Hepatocyte (in vitro differentiated cells): ENCODE measurements around the gene FNDC7. TPM values are rescaled to one million over a fixed set of nuclear protein-coding genes. Genes with fewer than 3 reads are reported as not detected.

Source experiments
- DNase-seq: peaks from one replicate; pipeline ENCODE4 v3.0.0-alpha.2; 2016; ENCODE audit warnings: low spot score
- H2AFZ ChIP-seq: fragments of 200-600 bp; sonication (generic); 2 replicates; pipeline ENCODE4 v1.6.0; 2016; ENCODE audit warnings: antibody characterized with exemption, mild to moderate bottlenecking
- H3K27ac ChIP-seq: fragments of 200-600 bp; sonication (generic); 2 replicates; pipeline ENCODE4 v1.5.1; 2016; ENCODE audit warnings: mild to moderate bottlenecking
- H3K27me3 ChIP-seq: fragments of 200-600 bp; sonication (generic); 2 replicates; pipeline ENCODE4 v1.6.1; 2016
- H3K36me3 ChIP-seq: fragments of 200-600 bp; sonication (generic); replicated peaks from 2 replicates; pipeline ENCODE4 v1.5.1; 2016; ENCODE audit warnings: low read depth; ENCODE audit not compliant: insufficient read depth
- H3K4me1 ChIP-seq: fragments of 200-600 bp; sonication (generic); 2 replicates; pipeline ENCODE4 v1.5.1; 2016; ENCODE audit warnings: mild to moderate bottlenecking, moderate library complexity; ENCODE audit not compliant: insufficient read depth
- H3K4me2 ChIP-seq: fragments of 200-600 bp; sonication (generic); 2 replicates; pipeline ENCODE4 v1.6.0; 2016
- H3K4me3 ChIP-seq: fragments of 200-600 bp; sonication (generic); 2 replicates; pipeline ENCODE4 v1.5.1; 2016; ENCODE audit warnings: mild to moderate bottlenecking
- H3K79me2 ChIP-seq: fragments of 200-600 bp; sonication (generic); 2 replicates; pipeline ENCODE4 v1.6.0; 2017; ENCODE audit warnings: mild to moderate bottlenecking
- H3K9me2 ChIP-seq: fragments of 200-600 bp; sonication (generic); replicated peaks from 2 replicates; pipeline ENCODE4 v1.6.0; 2017; ENCODE audit warnings: mild to moderate bottlenecking; ENCODE audit not compliant: insufficient read depth
- H3K9me3 ChIP-seq: fragments of 200-600 bp; sonication (generic); 2 replicates; pipeline ENCODE4 v1.5.1; 2016; ENCODE audit warnings: low read depth, mild to moderate bottlenecking
- H4K20me1 ChIP-seq: fragments of 200-600 bp; sonication (generic); 2 replicates; pipeline ENCODE4 v1.6.0; 2016; ENCODE audit warnings: mild to moderate bottlenecking; ENCODE audit not compliant: insufficient read depth, poor library complexity, severe bottlenecking
- CTCF ChIP-seq: fragments of 200-600 bp; sonication (generic); IDR thresholded peaks from 2 replicates; pipeline ENCODE4 v1.5.1; 2016; ENCODE audit warnings: antibody characterized with exemption, mild to moderate bottlenecking; ENCODE audit not compliant: poor library complexity
- EZH2 ChIP-seq: fragments of 200-600 bp; sonication (generic); IDR thresholded peaks from 2 replicates; pipeline ENCODE4 v1.6.1; 2016; ENCODE audit warnings: antibody characterized with exemption, mild to moderate bottlenecking, borderline replicate concordance
- EZH2phosphoT487 ChIP-seq: fragments of 200-600 bp; sonication (generic); IDR thresholded peaks from one replicate; pipeline ENCODE4 v1.6.1; 2018; ENCODE audit warnings: antibody characterized with exemption, mild to moderate bottlenecking, low read depth, moderate library complexity; ENCODE audit not compliant: unreplicated experiment, severe bottlenecking
- WGBS: methylation state at CpG from one replicate; pipeline ENCODE4 v1.1.6; 2016; ENCODE audit warnings: low lambda C conversion rate; ENCODE audit errors: missing lambda C conversion rate; 5-methylcytosine and 5-hydroxymethylcytosine counted together
- polyA plus RNA-seq: library from polyadenylated mRNA; unstranded; fragments of >200 nt; fragmentation: Nextera tagmentation; extraction: Ambion mirVana; gene quantifications from 2 replicates; pipeline ENCODE4 v1.2.1, GENCODE V29; 2016
- total RNA-seq: library from RNA; depleted of rRNA; stranded (reverse); fragments of >200 nt; gene quantifications from 2 replicates; pipeline ENCODE4 v1.2.3, GENCODE V29; 2014

Gene FNDC7
- total and polyA plus RNA-seq, 2 experiments from 2014 or later = not detected

GRCh38 chr1:108669679-108670078 is 43.0 kb upstream of the FNDC7 start:
- no peaks in the 10 kb centered on the region for H3K9me3 ChIP-seq
- H3K4me2 ChIP-seq = no peak overlapping the region
- no peak overlapping the region for H3K27ac ChIP-seq
- no peak for TF ChIP-seq EZH2phosphoT487
- no peak for TF ChIP-seq CTCF
- no peak for TF ChIP-seq EZH2
- no peaks in the 10 kb centered on the region for H3K27me3 ChIP-seq
- H3K36me3 ChIP-seq = no peaks in the 10 kb centered on the region
- no peaks in the 10 kb centered on the region for H3K4me1 ChIP-seq
- no peak overlapping the region for H2AFZ ChIP-seq
- WGBS = 77% methylated on average over 7 of the region's 7 CpGs
- H3K9me2 ChIP-seq = no peaks in the 10 kb centered on the region
- H4K20me1 ChIP-seq = no peaks in the 10 kb centered on the region
- no peak overlapping the region for H3K4me3 ChIP-seq
- no peaks in the 10 kb centered on the region for H3K79me2 ChIP-seq
- DNase-seq = no peak

GRCh38 chr1:108670131-108670773 is 42.5 kb upstream of the FNDC7 start:
- no peak for TF ChIP-seq EZH2
- no peak for TF ChIP-seq EZH2phosphoT487
- no peak for TF ChIP-seq CTCF
- Histone ChIP-seq H2AFZ (no peak overlapping the region), H3K27ac (no peak overlapping the region), H3K4me1 (no peaks in the 10 kb centered on the region), H3K4me2 (no peak overlapping the region), H3K79me2 (no peaks in the 10 kb centered on the region), H3K36me3 (no peaks in the 10 kb centered on the region), H3K9me2 (no peaks in the 10 kb centered on the region), H3K9me3 (no peaks in the 10 kb centered on the region), H3K27me3 (no peaks in the 10 kb centered on the region), H4K20me1 (no peaks in the 10 kb centered on the region), H3K4me3 (no peak overlapping the region)
- no peak for DNase-seq
- WGBS = 90% methylated on average over 5 of the region's 5 CpGs

- H4K20me1 ChIP-seq = no peaks in the 10 kb centered on the region
- H3K27ac ChIP-seq = no peak overlapping the region
- H3K4me2 ChIP-seq = no peak overlapping the region
- no peaks in the 10 kb centered on the region for H3K27me3 ChIP-seq
- no peaks in the 10 kb centered on the region for H3K4me1 ChIP-seq
- 85% methylated on average over 2 of the region's 2 CpGs for WGBS
- no peaks in the 10 kb centered on the region for H3K9me3 ChIP-seq
- H3K36me3 ChIP-seq = no peaks in the 10 kb centered on the region
- DNase-seq = no peak
- no peaks in the 10 kb centered on the region for H3K9me2 ChIP-seq
- H3K4me3 ChIP-seq = no peak overlapping the region
- no peaks in the 10 kb centered on the region for H3K79me2 ChIP-seq
- no peak overlapping the region for H2AFZ ChIP-seq
- TF ChIP-seq EZH2phosphoT487 (no peak), EZH2 (no peak), CTCF (no peak)
Measured at GRCh38 chr1:108671143-108671542, 41.6 kb upstream of the FNDC7 start.
